CD4-positive, alpha-beta T cell treated with Interleukin-12 subunit alpha and Interleukin-12 subunit beta, for 1 hour (primary cell): ENCODE measurements around the gene APOBEC3H.

ENCODE experiments used
- DNase-seq: peaks from one replicate; pipeline ENCODE4 v3.0.0-alpha.2; 2020

APOBEC3H gene

DNA sequence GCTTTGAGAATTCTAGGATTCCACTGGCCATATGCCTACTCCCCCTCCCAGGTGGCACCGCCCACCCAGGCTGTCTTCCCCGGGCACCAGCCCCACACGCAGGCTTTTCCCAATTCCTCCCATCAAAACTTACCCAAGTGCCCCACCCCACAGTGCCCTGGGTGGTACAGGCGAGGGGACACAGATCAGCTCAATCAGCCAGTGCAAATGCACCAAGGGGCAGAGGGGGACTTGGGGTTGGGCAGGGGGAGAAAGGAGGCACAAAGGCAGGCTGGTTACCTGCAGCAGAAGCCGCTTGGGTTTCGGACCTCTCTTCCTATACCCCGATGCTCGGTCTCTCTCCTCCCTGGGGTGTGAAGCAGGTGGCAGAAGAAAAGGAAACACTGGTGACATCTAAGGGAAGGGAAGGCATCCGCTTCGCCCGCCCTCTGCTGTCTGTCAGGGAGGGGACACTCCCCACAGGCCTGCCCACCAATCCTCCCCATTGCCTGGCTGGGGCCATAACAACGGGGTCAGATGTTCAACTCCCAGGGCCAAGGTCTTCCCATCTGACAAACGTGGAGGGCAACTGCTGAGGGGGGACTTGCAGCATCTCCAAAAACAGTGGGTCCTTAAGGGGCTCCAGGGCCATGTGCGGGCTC lies 41.4 kb downstream of the APOBEC3H start:
- no peak for DNase-seq

DNA sequence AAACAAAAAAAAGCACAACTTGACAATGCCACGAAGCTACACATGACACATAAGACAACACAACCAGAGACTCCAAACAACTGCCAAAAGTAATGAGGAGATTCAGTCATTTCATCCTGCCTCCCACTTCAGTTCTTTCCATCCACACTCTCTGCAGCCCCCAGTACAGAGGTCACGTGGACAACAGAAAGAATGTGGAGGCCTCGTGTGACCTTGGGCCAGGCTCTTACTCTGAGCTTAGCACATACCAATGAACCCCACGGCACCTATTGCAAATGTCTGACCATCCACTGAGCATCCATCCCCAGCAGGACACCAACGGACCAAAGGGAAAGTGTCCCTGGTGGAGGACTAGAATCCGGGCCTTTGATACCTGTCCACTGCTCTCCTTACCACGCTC lies 42.9 kb downstream of the APOBEC3H start:
- no peak for DNase-seq

DNA sequence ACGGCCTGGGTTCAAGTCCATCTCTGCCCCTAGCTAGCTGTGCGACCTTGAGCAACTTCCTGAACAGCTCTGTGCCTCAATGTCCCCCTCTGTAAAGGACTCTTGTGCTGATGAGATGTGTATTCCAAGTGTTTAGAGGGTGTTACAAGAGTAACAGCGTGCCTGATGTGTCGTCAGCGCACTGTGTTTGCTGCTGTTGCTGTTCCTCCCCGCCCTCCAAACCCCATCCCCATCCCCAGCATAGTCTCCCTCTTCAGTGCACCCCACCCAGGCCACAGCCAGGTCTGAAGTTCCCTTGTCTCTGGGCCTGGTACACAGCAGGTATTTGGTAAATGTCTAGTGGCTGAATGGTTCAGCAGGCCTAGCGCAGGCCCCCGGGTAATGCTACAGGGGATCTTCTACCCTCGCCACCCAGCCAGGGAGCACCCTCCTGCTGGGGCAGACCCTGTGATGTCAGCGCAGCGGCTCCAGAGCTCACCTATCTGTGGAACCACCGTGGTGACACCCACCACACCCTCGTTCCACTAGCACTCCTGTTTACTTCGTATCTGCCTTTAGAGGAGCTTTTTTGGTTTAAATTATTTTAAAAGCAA lies 45.1 kb downstream of the APOBEC3H start:
- DNase-seq = no peak

DNA sequence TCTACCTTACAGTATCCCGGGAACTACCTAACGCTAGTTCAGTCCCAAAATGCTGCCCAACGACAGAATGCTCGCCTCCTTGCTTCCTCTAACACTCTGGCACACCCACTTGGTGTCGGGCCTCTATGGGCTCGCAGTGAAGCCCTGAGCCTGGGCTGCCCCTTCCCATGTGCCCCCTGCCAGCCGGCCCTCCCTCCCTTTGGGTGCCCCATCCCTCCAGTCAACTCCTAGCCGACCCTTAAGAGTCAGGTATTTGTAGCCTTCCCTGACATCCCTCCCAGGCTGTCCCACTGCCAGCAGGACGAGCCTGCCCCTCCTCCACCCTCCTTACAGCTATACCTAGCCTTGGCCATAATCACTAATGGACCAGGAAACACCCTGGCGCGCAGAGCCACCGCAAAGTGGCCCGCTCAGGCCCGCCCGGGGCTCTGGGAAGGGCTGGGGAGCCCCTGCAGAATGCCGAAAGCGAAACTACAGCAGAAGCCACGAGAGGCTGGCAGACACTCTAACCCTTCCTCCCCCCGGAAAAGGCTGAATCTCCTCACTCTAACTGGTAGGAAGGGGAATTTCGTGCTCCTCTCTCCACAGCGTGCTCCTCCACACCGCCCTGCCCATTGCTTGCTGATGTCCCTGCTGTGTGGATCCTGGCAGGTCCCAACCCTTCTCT lies 47.2 kb downstream of the APOBEC3H start:
- DNase-seq = peak; percentile 76

DNA sequence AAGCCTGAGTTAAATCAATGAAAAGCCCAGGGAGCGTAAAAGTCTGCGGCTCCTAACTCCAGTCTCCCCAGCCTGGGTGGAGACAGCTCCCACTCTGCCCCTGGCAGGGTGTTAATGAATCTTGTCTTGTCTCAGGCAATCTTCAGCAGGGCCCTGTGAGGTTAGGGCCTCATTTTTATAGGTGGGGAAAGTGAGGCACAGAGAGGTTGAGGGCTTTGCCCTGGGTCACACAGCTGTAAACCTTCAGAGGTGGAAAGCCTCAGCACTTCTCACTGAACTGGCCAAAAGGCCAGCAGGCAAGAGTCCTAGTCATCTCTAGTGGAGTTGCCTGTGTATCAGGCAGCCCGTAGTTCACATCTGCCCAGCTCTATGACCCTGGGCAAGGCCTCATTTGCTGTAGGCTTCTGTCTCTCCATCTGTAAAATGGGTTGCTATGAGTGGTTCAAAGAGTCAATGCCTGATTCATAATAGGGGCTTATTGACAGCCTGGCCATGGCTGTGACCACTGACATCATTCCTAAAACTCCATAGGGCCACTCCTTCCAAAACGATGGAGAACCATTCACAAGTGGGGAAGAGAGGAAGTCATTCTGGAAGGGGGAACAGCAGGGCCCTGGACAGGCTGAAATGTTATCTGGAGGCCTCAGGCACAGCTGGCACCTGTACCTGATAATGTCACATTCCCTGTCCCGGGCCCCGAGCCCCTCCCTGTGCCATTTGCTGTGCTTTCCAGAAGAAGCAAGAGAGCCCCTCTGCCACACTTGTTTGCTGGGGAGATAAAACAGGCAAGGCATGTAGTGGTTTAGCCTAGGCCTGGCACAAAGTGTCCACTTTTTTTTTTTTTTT lies 49.4 kb downstream of the APOBEC3H start:
- no peak for DNase-seq

DNA sequence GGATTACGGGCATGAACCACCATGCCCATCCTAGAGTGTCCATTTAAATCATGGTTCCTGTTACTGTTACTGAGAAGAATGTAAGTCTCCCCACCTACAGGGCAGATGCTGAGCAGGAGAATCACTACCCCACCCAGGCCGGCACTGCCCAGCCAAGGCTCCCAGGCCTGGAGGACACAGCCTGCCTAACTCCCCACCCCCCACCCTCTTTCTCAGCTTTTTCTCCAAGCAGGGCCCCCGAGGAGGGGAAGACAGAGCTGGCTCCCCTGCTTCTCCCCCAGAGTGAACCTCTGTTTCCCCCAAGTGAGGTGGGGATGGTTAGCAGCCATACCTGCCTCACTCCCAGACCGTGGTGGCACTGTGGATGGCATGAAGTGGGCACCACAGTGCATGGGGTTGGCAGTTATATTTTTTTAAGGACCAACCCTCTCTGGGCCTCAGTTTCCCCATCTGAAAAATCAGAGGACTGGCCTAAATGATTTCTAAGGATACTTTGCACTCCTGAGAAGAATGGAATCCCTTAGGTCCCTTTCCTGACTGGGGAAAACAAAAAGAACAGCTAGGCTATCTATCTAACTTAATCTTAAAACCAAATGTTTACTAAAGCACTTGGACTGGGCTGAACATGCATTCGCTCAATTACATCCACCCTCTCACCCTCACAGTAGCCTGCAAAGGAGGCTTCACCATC lies 50.4 kb downstream of the APOBEC3H start:
- no peak for DNase-seq

DNA sequence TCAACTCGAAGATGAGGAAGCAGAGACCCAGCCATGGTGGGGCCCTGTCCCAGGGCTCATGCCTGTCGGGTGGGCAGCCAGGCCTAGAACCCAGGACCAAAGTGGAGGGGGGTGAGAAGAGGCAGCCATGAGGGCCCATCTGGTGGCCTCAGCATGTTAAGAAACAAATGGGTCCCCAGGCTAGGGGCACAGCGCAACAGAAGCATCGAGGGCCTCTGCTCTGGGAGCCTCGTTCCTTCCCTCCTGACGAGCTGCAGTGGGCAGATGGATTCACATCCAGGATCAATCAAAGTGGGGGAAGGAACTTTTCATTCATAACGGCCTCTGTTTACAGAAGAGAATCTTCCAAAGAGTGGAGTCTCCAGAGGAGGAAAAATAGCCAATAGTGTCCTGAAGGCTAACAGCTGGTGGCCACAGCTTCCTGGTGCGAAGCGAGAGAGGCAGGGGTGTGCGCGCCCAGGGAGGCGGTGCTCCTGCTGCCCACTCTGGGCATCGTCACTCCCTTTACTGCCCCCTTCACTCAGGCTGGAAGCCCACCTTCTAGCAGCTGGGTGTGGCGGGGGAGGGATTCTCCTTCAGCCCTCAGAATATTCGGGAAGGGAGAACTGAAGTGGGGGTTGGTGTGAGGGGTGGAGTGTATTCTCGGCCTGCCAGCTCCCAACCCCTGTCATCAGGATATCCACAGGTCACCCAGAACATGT lies 51.1 kb downstream of the APOBEC3H start:
- DNase-seq = no peak

DNA sequence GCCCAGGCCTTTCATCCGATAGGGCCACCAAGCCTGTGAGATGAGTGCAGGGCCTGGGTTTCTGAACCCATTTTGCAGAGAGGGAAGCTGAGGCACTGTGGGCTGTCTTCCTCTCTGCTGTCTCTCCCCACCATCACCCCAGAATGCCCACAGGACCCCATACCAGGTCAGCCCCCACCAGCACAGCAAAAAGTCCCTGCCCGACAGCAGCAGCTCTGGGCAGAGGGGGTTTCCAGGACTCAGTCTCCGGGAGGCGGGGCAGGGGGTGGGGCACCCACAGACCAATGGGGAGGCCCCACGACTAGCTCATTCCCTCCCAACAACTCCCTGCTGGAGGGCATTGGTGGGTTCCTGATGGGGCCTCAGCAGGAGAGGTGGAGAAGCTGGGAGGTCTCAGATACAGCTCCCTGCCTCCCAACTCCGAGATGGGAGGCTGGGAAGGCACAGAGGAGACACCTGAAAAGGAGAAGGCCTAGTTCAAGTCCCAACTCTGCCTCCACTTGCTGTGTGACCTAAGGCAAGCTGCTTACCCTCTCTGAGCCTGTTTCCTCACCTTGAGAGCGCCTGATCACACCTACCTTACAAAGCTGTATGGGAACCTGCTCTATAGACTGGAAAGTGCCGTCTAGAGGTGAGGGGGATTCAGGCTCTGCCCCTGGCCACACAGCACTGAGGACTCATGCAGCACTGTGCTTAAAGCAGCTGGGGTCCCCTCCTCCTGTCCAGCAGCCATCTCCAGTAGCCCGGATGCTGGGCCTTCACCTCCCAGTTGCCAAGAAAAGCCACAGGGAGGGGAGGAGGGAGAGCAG lies 51.9 kb downstream of the APOBEC3H start:
- DNase-seq = peak; percentile 88

DNA sequence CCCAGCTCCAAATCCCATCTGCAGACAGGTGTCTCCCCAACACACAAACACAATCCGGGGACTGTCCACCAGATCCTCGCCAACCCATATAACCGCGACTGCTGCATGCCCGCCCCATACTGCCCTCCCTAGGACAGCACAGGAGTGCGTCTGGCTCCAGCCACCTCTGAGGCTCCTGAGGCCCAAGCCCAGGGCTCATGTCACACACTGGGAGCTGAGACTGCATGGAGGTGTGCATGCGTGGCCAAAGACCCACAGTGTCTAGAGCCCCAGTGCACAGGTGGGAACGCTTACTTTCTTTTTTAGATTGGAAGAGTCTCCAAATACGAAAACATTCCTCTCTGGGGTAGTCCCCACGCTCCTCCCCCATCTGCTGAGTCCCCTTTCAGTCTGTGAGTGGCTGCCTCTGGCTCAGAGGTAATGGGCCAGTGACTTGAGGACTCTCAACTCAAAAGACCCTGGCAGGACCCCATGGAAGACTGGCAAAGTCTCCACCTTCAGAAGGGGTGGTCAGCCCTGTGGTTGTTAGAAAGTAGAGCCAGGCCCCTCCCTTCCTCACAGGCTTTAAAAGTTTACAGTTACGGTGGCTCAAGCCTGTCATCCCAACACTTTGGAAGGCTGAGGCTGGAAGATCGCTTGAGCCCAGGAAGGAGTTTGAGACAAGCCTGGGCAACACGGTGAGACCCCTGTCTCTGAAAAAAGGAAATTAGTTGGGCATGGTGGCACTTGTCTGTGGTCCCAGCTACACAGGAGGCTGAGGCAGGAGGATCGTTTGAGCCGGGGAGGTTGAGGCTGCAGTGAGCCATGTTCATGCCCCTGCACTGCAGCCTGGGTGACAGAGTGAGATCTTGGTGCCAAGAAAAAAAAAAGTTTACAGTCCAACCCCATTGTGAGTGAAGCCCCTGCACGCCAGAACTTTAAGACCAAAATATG lies 53.1 kb downstream of the APOBEC3H start:
- DNase-seq = no peak

DNA sequence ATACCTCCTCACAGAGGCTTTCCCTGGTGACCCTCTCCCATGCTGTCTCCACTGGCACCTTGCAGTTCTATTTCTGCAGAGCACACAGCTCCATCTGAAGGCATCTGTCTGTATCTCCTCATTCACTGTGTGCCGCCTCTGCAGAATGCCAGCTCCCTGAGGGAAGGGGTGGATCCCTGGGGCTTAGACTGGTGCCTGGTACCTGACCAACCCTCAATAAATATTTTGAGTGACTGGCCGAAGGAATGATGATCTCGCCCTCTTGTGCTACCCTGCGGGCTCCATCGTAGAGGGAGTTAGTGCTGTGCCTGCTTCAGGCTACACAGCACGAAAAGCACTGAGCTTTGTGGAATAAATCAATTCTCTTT lies 53.8 kb downstream of the APOBEC3H start:
- no peak for DNase-seq

DNA sequence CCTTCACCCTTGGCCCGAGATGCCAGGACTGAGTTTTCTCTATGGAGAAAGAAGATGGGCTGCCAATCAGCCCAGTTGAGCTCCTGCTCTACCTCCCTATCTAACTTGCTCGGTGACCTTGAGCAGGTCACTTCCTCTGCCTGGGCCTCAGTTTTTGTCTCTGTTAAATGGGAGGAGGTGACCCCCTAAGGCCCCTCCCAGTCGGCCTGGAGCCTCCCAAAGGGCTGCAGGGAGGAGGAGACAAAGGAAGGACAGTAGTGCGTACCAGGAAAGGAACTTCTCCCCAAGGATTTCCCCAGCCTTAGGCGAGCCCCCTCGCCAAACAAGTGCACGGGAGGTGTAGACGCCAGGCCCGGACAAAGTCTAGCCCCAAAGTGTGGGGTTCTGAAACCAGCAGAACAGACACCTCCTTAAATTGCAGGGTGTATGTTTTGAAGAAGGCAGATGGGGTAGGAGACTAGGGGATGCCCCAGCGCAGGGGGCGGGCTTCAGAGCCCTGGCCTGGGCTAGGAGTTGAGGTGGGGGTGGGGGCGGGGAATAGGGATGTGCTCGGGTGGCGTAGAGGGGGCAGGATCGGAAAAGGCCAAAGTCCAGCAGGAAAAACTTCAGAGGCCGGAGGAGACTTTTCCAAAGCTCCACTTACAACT lies 54.4 kb downstream of the APOBEC3H start:
- peak; percentile 41 for DNase-seq

DNA sequence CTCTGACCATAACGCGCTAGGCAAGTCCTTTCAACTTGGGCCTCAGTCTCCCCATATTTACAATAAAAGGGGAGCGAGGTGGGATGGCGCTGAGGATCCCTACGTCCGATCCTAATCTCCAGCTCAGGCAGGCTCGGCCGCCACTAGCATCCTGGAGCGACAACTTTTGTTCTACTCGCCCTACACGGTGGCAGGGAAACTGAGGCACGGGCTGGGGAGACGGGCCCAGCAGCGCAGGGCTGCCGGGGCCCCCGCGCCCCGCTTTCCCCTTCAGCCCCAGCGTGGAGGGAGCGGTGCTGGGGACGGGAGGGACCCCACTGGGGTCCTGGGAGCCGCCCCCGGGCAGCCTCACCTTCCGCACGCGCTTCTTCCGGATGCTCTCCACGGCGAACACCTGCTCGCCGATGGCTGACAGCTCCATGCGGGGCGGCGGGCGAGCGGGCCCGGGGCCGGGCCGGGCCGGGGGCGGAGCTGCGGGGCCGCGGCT lies 55.0 kb downstream of the APOBEC3H start:
- DNase-seq = no peak

DNA sequence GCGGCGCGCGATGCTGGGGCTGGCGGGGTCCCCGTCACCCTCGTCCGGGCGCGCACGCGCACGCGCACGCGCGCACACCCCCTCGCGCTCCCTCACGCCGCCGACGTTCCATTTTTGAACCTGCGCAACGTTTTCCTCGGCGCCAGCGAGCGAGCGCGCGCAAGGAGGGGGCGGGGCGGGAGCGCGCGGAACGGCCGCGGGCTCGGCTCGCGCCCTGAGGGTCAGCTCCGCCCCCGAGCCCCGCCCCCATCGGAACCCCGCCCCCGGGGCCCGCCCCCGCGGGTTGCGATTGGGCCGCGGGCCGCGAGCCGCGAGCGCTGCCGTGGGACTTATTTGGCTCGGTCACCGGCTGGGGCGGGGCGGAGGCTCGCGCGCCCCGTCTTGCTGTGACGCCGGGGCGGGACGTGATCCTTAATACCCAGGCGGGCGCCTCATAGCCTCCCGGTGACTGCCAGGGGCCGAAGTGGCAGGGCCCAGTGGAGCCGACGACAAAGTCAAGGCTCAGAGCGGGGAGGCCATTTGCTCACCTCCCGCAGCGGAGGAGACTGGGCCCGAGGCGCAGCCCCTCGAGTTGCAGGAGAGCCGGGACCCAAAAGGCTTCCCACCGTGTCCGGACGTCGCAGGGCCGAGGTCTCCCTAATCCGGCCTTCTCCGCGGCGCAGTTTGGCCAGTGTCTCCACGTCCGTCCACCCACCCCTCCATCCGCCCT lies 55.6 kb downstream of the APOBEC3H start, which contains the start of gene CBX7:
Gene CBX7, minus strand, starts transcription at position 170 of the 709 bp plus-strand sequence. CDS start 236 bp downstream, outside the sequence.
- peak; percentile 96 for DNase-seq

DNA sequence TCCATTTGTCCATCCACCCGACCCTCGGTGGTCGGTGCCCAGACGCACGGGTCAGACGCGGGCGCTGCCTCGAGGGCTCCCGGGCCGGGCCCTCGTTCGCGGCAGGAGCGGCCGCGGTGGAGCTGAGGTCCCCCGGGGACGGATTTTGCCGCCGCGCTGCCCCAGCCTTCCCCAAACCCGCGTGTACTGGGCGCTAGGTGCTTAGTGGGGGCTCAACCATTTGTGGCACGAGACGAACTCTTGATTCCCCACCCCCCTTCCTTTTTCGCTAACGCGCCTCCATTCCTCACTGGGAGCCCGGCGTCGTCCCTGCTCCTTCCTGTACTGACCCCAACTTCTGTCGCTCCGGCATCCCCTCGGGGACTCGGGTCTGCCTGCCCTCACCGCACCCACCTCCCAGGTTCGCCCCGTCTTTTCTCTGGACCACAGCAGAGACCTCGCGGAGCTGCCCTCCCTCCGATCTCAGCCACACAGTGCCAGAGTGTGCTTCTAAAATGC lies 56.2 kb downstream of the APOBEC3H start:
- DNase-seq = no peak
